Liver (tissue), 9 donors: Measurements from ENCODE around the gene IBA57. TPM values are rescaled to one million over a fixed set of nuclear protein-coding genes. Genes with fewer than 3 reads are reported as not detected.

Experiments
- DNase-seq: peaks from one replicate; pipeline ENCODE4 v3.0.0-alpha.2; 2017; ENCODE audit warnings: low spot score
- H3K27ac ChIP-seq, 2 donors: one replicate each; pipeline ENCODE4 v1.7.0; 2013; ENCODE audit warnings: inconsistent platforms in 2 of 2, low read length in 2 of 2, control low read depth in 1 of 2, low read depth in 1 of 2, mild to moderate bottlenecking in 1 of 2
- H3K27me3 ChIP-seq, 4 donors: one replicate each; pipeline versions ENCODE4 v1.6.1 to v1.7.0; 2013; ENCODE audit warnings: low read length in 3 of 4, inconsistent platforms in 1 of 4, mild to moderate bottlenecking in 1 of 4, moderate library complexity in 1 of 4; ENCODE audit not compliant: control insufficient read depth in 4 of 4, insufficient read depth in 4 of 4
- H3K36me3 ChIP-seq, 4 donors: one replicate each; pipeline versions ENCODE4 v1.6.1 to v1.7.0; 2013; ENCODE audit warnings: low read length in 3 of 4, mild to moderate bottlenecking in 3 of 4, low read depth in 1 of 4, moderate library complexity in 1 of 4; ENCODE audit not compliant: control insufficient read depth in 4 of 4, insufficient read depth in 3 of 4
- H3K4me1 ChIP-seq, 4 donors: one replicate each; pipeline versions ENCODE4 v1.6.1 to v1.7.0; 2013; ENCODE audit warnings: low read length in 3 of 4, mild to moderate bottlenecking in 3 of 4, moderate library complexity in 1 of 4; ENCODE audit not compliant: control insufficient read depth in 4 of 4, insufficient read depth in 4 of 4
- H3K4me3 ChIP-seq, 3 donors: one replicate each; pipeline versions ENCODE4 v1.6.1 to v1.7.0; 2013; ENCODE audit warnings: low read length in 3 of 3, control low read depth in 1 of 3, low read depth in 1 of 3, mild to moderate bottlenecking in 1 of 3
- H3K9ac ChIP-seq, 2 donors: one replicate each; pipeline ENCODE4 v1.7.0; 2013; ENCODE audit warnings: low read length in 2 of 2, mild to moderate bottlenecking in 2 of 2, moderate library complexity in 2 of 2, control low read depth in 1 of 2, low read depth in 1 of 2
- H3K9me3 ChIP-seq, 4 donors: one replicate each; pipeline versions ENCODE4 v1.6.1 to v1.7.0; 2013; ENCODE audit warnings: low read length in 3 of 4; ENCODE audit not compliant: control insufficient read depth in 4 of 4
- FOXA1 ChIP-seq: IDR thresholded peaks from 2 replicates; pipeline ENCODE4 v1.6.1; 2016; ENCODE audit warnings: antibody characterized with exemption
- FOXA2 ChIP-seq: IDR thresholded peaks from 2 replicates; pipeline ENCODE4 v1.6.1; 2016; ENCODE audit warnings: antibody characterized with exemption
- GABPA ChIP-seq, 2 donors: IDR thresholded peaks in 1 of 2; conservative IDR thresholded peaks in 1 of 2; 2 replicates each; pipeline ENCODE4 v1.6.1; 2016; ENCODE audit warnings: antibody characterized with exemption in 2 of 2, mild to moderate bottlenecking in 1 of 2, moderate library complexity in 1 of 2
- HNF4A ChIP-seq, 2 donors: conservative IDR thresholded peaks; 2 replicates each; pipeline ENCODE4 v1.6.1; 2016; ENCODE audit warnings: antibody characterized with exemption in 2 of 2, mild to moderate bottlenecking in 2 of 2
- HNF4G ChIP-seq: IDR thresholded peaks from 2 replicates; pipeline ENCODE4 v1.6.1; 2016; ENCODE audit warnings: antibody characterized with exemption
- NR2F2 ChIP-seq: IDR thresholded peaks from 2 replicates; pipeline ENCODE4 v1.6.1; 2016; ENCODE audit warnings: antibody characterized with exemption
- RAD21 ChIP-seq, 2 donors: IDR thresholded peaks; 2 replicates each; pipeline ENCODE4 v1.6.1; 2016; ENCODE audit warnings: antibody characterized with exemption in 2 of 2, mild to moderate bottlenecking in 2 of 2
- SP1 ChIP-seq: IDR thresholded peaks from 2 replicates; pipeline ENCODE4 v1.6.1; 2018; ENCODE audit warnings: antibody characterized with exemption, mild to moderate bottlenecking
- TAF1 ChIP-seq: conservative IDR thresholded peaks from 2 replicates; pipeline ENCODE4 v1.6.1; 2016; ENCODE audit warnings: antibody characterized with exemption, mild to moderate bottlenecking
- YY1 ChIP-seq: IDR thresholded peaks from 2 replicates; pipeline ENCODE4 v1.6.1; 2016; ENCODE audit warnings: antibody characterized with exemption, mild to moderate bottlenecking
- WGBS: extraction: QIAGEN DNeasy Blood & Tissue Kit; methylation state at CpG from one replicate; pipeline ENCODE4 v1.1.7; 2013; 5-methylcytosine and 5-hydroxymethylcytosine counted together
- polyA plus RNA-seq, 2 donors: library from polyadenylated mRNA; stranded (reverse) in 1 of 2; unstranded in 1 of 2; fragments of 200-250 nt in 1 of 2; fragments of >200 nt in 1 of 2; fragmentation: Nextera tagmentation in 1 of 2; extraction: Ambion mirVana in 1 of 2; gene quantifications; one replicate each; pipeline versions ENCODE4 v1.2.1 to v1.2.3, GENCODE V29; 2013 to 2015
- total RNA-seq, 2 donors: library from RNA; depleted of rRNA; stranded (reverse); fragments of >200 nt; gene quantifications; one replicate each; pipeline ENCODE4 v1.2.3, GENCODE V29; 2014
- TF ChIP-seq, protein P1 (sequence below): IDR thresholded peaks from 2 replicates; pipeline ENCODE4 v1.6.1; 2016; ENCODE audit warnings: antibody characterized with exemption
- TF ChIP-seq, protein P2 (sequence below): fragments of 150-350 bp; IDR thresholded peaks from 2 replicates; pipeline ENCODE4 v1.5.1; 2017; ENCODE audit warnings: improper control_type of control experiment, low read depth, low read length; ENCODE audit not compliant: missing input control
- donor health status: healthy.
- donor health status: healthy.
- donor health status: healthy.
- donor health status: healthy.
- donor health status: healthy.

Gene IBA57
- total and polyA plus RNA-seq, 4 donors = 1.6 to 12.0 (median 8.4) TPM

DNA sequence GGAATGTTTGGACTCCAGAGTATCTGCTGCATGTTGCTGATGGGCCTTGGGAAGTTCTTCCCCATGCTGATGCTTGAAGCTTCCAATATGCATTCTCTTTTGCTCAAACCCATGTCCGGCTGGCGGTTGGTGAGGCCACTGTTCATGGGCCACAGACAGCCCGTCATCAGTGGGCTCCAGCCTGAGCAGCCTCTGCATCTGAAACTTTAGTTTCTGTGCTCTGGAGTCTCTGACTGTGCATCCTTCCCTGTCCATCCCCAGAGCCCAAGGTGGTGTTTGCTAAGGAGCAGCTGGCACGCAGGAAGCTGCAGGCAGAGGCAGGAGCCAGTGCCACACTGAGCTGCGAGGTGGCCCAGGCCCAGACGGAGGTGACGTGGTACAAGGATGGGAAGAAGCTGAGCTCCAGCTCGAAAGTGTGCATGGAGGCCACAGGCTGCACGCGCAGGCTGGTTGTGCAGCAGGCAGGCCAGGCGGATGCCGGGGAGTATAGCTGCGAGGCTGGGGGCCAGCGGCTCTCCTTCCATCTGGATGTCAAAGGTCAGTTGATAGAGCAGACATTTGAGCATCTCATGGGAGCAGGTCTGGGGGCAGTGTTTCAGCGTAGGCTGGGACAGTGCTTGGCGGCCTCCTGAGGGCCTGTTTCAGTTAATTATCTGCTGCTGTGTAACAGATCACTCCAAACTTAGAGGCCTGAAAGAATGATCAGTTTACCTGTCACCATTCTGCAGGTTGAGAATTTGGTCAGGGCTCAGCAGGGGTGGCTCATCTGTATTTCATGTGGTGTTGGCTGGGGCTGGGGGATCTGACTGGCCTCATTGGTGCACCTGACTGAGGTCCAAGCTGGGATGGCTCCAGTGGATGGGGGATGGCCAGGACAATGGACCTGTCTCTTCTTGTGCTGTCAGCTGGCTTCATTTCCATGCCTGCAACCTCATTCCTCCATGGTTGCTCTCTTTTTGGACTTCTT lies 58.9 kb downstream of the IBA57 start:
- Histone ChIP-seq H3K9me3 (peaks cover 0 to 11% (median 5%) of the 10 kb centered on the region in 4 donors), H3K4me3 (no peak overlapping the region), H3K27ac (no peak overlapping the region), H3K27me3 (no peaks in the 10 kb centered on the region), H3K4me1 (no peaks in the 10 kb centered on the region), H3K36me3 (no peaks in the 10 kb centered on the region), H3K9ac (no peak overlapping the region)
- TF ChIP-seq HNF4G (no peak), YY1 (no peak), GABPA (IDR thresholded peaks at IDR 0.05 in 1 of 2, conservative IDR thresholded peaks at IDR 0.05 in 1 of 2) (no peak), HNF4A (conservative IDR thresholded peaks at IDR 0.05) (no peak), NR2F2 (no peak), TAF1 (no peak)
- TF ChIP-seq, protein P1, sequence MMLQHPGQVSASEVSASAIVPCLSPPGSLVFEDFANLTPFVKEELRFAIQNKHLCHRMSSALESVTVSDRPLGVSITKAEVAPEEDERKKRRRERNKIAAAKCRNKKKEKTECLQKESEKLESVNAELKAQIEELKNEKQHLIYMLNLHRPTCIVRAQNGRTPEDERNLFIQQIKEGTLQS = no peak
- TF ChIP-seq, protein P2, sequence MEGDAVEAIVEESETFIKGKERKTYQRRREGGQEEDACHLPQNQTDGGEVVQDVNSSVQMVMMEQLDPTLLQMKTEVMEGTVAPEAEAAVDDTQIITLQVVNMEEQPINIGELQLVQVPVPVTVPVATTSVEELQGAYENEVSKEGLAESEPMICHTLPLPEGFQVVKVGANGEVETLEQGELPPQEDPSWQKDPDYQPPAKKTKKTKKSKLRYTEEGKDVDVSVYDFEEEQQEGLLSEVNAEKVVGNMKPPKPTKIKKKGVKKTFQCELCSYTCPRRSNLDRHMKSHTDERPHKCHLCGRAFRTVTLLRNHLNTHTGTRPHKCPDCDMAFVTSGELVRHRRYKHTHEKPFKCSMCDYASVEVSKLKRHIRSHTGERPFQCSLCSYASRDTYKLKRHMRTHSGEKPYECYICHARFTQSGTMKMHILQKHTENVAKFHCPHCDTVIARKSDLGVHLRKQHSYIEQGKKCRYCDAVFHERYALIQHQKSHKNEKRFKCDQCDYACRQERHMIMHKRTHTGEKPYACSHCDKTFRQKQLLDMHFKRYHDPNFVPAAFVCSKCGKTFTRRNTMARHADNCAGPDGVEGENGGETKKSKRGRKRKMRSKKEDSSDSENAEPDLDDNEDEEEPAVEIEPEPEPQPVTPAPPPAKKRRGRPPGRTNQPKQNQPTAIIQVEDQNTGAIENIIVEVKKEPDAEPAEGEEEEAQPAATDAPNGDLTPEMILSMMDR = no peak
- 89% methylated on average over 16 of the region's 16 CpGs for WGBS
- no peak for DNase-seq

DNA sequence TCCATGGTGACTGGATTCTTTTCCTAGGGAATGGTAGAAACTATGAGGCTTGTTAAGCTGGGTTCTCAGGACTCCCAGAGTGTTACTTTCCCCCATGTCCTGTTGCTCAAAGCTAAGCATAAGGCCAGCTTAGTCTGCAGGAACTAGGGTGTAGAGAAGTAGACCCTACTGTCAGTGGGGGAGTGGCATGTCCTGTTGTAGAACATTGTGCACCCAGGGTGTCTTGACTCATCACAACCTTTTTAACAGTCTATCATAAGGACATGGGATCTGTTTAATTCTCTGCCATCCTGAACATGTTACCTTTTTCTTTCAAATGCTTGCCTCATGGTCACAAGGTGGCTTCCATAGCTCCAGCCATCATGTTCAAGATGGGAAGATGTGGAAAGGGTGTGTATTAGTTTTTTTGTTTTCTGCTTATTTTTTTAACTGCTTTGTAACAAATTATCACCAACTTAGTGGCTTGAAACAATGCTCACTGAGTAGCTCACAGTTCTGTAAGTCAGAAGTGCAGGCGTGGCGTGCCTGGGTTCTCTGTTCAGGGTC lies 59.6 kb downstream of the IBA57 start:
- TF ChIP-seq FOXA1 (no peak), FOXA2 (no peak)
- no peak overlapping the region for H3K27ac ChIP-seq
- WGBS = 92% methylated on average over 2 of the region's 2 CpGs
- no peak overlapping the region for H3K9ac ChIP-seq
- H3K36me3 ChIP-seq = no peaks in the 10 kb centered on the region
- no peak for DNase-seq
- H3K9me3 ChIP-seq = peaks cover 0 to 11% (median 5%) of the 10 kb centered on the region in 4 donors
- no peaks in the 10 kb centered on the region for H3K27me3 ChIP-seq
- no peak overlapping the region for H3K4me3 ChIP-seq
- H3K4me1 ChIP-seq = no peaks in the 10 kb centered on the region

DNA sequence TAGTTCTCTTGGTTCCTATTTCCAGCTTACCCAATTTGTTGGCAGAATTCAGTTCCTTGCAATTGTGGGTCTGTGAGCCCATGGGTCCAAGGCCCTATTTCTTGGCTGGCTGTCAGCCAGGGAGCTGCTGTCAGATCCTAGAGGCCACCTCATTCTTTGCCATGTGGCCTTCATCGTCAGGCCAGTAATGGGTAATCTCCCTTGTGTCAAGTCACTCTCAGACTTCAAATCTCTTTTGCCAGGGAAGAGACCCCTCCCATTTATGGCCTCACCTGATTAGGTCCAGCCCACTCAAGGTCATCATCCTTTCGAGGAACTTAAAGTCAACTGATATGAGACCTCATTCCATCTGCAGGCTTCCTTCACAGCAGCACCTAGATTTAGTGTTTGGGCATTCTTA lies 60.1 kb downstream of the IBA57 start:
- DNase-seq = no peak
- Histone ChIP-seq H3K9ac (no peak overlapping the region), H3K27ac (no peak overlapping the region), H3K36me3 (no peaks in the 10 kb centered on the region), H3K4me1 (no peaks in the 10 kb centered on the region), H3K27me3 (no peaks in the 10 kb centered on the region), H3K9me3 (peaks cover 0 to 11% (median 5%) of the 10 kb centered on the region in 4 donors), H3K4me3 (no peak overlapping the region)
- 51% methylated on average over 2 of the region's 2 CpGs for WGBS
- TF ChIP-seq, protein P2 = no peak
- TF ChIP-seq SP1 (no peak), HNF4G (no peak), HNF4A (conservative IDR thresholded peaks at IDR 0.05) (no peak), RAD21 (IDR thresholded peaks at IDR 0.05) (no peak)
